HG03354 (cell line): ENCODE measurements around the gene TVP23A.
"Not testable (repeated sequence)": the region's sequence is repeated elsewhere in the genome, so short reads cannot be mapped to it uniquely, and the experiment has no call there.

Experiments
- ATAC-seq: cut with Tn5 transposase; IDR thresholded peaks from one replicate; pipeline ENCODE4 v1.9.1; 2021; ENCODE audit warnings: mild to moderate bottlenecking; ENCODE audit not compliant: unreplicated experiment, poor library complexity, severe bottlenecking

TVP23A gene

GRCh38 chr16:10760858-10761257 is 57.7 kb downstream of the TVP23A start:
- ATAC-seq, result no peak

GRCh38 chr16:10756574-10756973 is 62.0 kb downstream of the TVP23A start:
- ATAC-seq, result no peak

GRCh38 chr16:10754941-10755340 is 63.7 kb downstream of the TVP23A start:
- no peak for ATAC-seq

GRCh38 chr16:10753670-10754069 is 64.9 kb downstream of the TVP23A start:
- ATAC-seq, result no peak

GRCh38 chr16:10752843-10753523 is 65.6 kb downstream of the TVP23A start:
- peak; percentile 70 for ATAC-seq

GRCh38 chr16:10751291-10751697 is 67.3 kb downstream of the TVP23A start:
- ATAC-seq, result no peak

- ATAC-seq, result no peak
These were observed 67.8 kb downstream of the TVP23A start for GRCh38 chr16:10750793-10751192.

GRCh38 chr16:10745841-10746240 is 72.8 kb downstream of the TVP23A start:
- no peak for ATAC-seq

- ATAC-seq, result peak; percentile 1
These were observed 74.1 kb downstream of the TVP23A start for GRCh38 chr16:10744370-10745030.

GRCh38 chr16:10743610-10744369 is 74.8 kb downstream of the TVP23A start, which contains the start of gene NUBP1:
NUBP1 (plus strand) TSS chr16:10743842; CDS start chr16:10743864, 22 bp downstream.
- peak; percentile 89 for ATAC-seq

GRCh38 chr16:10743227-10743609 is 75.4 kb downstream of the TVP23A start:
- no peak for ATAC-seq

GRCh38 chr16:10741844-10742243 is 76.8 kb downstream of the TVP23A start:
- ATAC-seq, result no peak

- ATAC-seq, result not testable (repeated sequence)
These were observed 77.3 kb downstream of the TVP23A start for GRCh38 chr16:10741249-10741648.

GRCh38 chr16:10740845-10741208 is 77.8 kb downstream of the TVP23A start:
- no peak for ATAC-seq

- ATAC-seq, result no peak
These were observed 78.4 kb downstream of the TVP23A start for GRCh38 chr16:10740000-10740844.

- ATAC-seq, result peak; percentile 73
These were observed 80.1 kb downstream of the TVP23A start for GRCh38 chr16:10738231-10739077.

- peak; percentile 46 for ATAC-seq
These were observed 81.4 kb downstream of the TVP23A start for GRCh38 chr16:10737068-10737625.

GRCh38 chr16:10731790-10732189 is 86.8 kb downstream of the TVP23A start:
- ATAC-seq, result no peak
